HCT116 (cell line): Measurements from ENCODE around the gene GYS1. TPM values are rescaled to one million over a fixed set of nuclear protein-coding genes. Genes with fewer than 3 reads are reported as not detected.

Experiments used
- ATAC-seq: fragments of 200-7000 bp; cut with Tn5 transposase; 2 replicates; pipeline ENCODE4 v1.9.1; 2020; ENCODE audit warnings: mild to moderate bottlenecking, moderate library complexity
- BruUV-seq: library from RNA; stranded (reverse); fragments of 400-500 nt; replicated peaks from 2 replicates; lab custom pipeline; 2021; lab: Mats Ljungman, UMichigan
- CTCF ChIA-PET: fragments of 300-600 bp; sonication (Branson Sonifier 250); formaldehyde crosslinking; loops from one replicate; lab custom pipeline; 2021; ENCODE audit warnings: antibody characterized with exemption; lab: Charles Lee
- POLR2A ChIA-PET: fragments of 300-600, 350-600 bp; sonication (Branson Sonifier 250); formaldehyde crosslinking; loops from one replicate; lab custom pipeline; 2021; ENCODE audit warnings: antibody characterized with exemption; lab: Charles Lee
- RAD21 ChIA-PET, 2 experiments: fragments of 300-600 bp; sonication (Branson Sonifier 250); formaldehyde crosslinking; loops; one replicate each; lab custom pipeline; 2023; ENCODE audit warnings: low total read pairs in 2 of 2; ENCODE audit not compliant: uncharacterized antibody in 2 of 2, unreplicated experiment in 2 of 2, low non-redundant PET in 1 of 2; lab: Charles Lee
- DNase-seq: peaks from one replicate; pipeline ENCODE4 v3.0.0-alpha.2; 2010; ENCODE audit warnings: low read depth, low spot score
- H2AFZ ChIP-seq: fragments of 200-600 bp; shearing (Covaris generic), sonication (generic); 2 replicates; pipeline ENCODE4 v1.6.1; 2017; ENCODE audit warnings: low read depth, mixed run types, mixed read lengths, antibody characterized with exemption, low read length; ENCODE audit not compliant: poor library complexity, severe bottlenecking
- H3K27ac ChIP-seq: 2 replicates; pipeline ENCODE4 v1.5.1; 2012; ENCODE audit warnings: low read depth, low read length
- H3K27me3 ChIP-seq: fragments of 200-600 bp; sonication (generic); 2 replicates; pipeline ENCODE4 v1.6.1; 2016; ENCODE audit warnings: mixed run types, low read length, mixed read lengths; ENCODE audit not compliant: insufficient read depth
- H3K36me3 ChIP-seq, 2 experiments: fragments of 200-500 bp in 1 of 2; fragments of 200-600 bp in 1 of 2; sonication (Bioruptor generic) in 1 of 2; sonication (generic) in 1 of 2; 2 replicates each; pipeline versions ENCODE4 v1.5.1 to v1.6.1; 2014 to 2016; ENCODE audit warnings: low read length in 2 of 2, inconsistent platforms in 1 of 2, mixed read lengths in 1 of 2, mixed run types in 1 of 2; ENCODE audit not compliant: insufficient read depth in 2 of 2, control insufficient read depth in 1 of 2
- H3K4me1 ChIP-seq, 2 experiments: fragments of 200-600 bp in 1 of 2; sonication (generic) in 1 of 2; 2 replicates each; pipeline versions ENCODE4 v1.5.1 to v1.6.1; 2012 to 2017; ENCODE audit warnings: low read length in 2 of 2, inconsistent platforms in 1 of 2, mild to moderate bottlenecking in 1 of 2, mixed read lengths in 1 of 2, mixed run types in 1 of 2, moderate library complexity in 1 of 2; ENCODE audit not compliant: insufficient read depth in 2 of 2, control insufficient read depth in 1 of 2
- H3K4me2 ChIP-seq: fragments of 200-600 bp; sonication (generic); 2 replicates; pipeline ENCODE4 v1.6.1; 2017; ENCODE audit warnings: mixed run types, low read length, mixed read lengths
- H3K4me3 ChIP-seq, 2 experiments: fragments of 200-600 bp in 1 of 2; sonication (generic) in 1 of 2; replicated peaks in 1 of 2; 2 replicates each; pipeline ENCODE4 v1.5.1; 2011 to 2016; ENCODE audit warnings: low read length in 2 of 2, control low read depth in 1 of 2, low read depth in 1 of 2, mild to moderate bottlenecking in 1 of 2, mixed read lengths in 1 of 2, mixed run types in 1 of 2
- H3K79me2 ChIP-seq: fragments of 200-600 bp; sonication (generic); 2 replicates; pipeline ENCODE4 v1.6.1; 2017; ENCODE audit warnings: mild to moderate bottlenecking, mixed run types, low read length, moderate library complexity, mixed read lengths; ENCODE audit not compliant: insufficient read depth
- H3K9ac ChIP-seq: fragments of 200-600 bp; sonication (generic); 2 replicates; pipeline ENCODE4 v1.6.1; 2016; ENCODE audit warnings: low read length, mixed read lengths
- H3K9me2 ChIP-seq: fragments of 200-600 bp; sonication (generic), shearing (Covaris generic); 2 replicates; pipeline ENCODE4 v1.6.1; 2017; ENCODE audit warnings: mixed run types, mild to moderate bottlenecking, moderate library complexity; ENCODE audit not compliant: insufficient read depth
- H3K9me3 ChIP-seq, 2 experiments: fragments of 200-500 bp in 1 of 2; fragments of 200-600 bp in 1 of 2; sonication (Bioruptor generic) in 1 of 2; sonication (generic) in 1 of 2; 2 replicates each; pipeline ENCODE4 v1.6.1; 2014 to 2017; ENCODE audit warnings: low read length in 2 of 2, mixed read lengths in 2 of 2, inconsistent platforms in 1 of 2, low read depth in 1 of 2, mild to moderate bottlenecking in 1 of 2, mixed run types in 1 of 2, moderate library complexity in 1 of 2; ENCODE audit not compliant: control insufficient read depth in 1 of 2, insufficient read depth in 1 of 2
- H4K20me1 ChIP-seq: fragments of 200-600 bp; sonication (generic), shearing (Covaris generic); 2 replicates; pipeline ENCODE4 v1.6.1; 2017; ENCODE audit warnings: mixed run types, mild to moderate bottlenecking, moderate library complexity; ENCODE audit not compliant: insufficient read depth
- ATF3 ChIP-seq: IDR thresholded peaks from 2 replicates; pipeline ENCODE4 v1.6.1; 2012
- CBX3 ChIP-seq: IDR thresholded peaks from 2 replicates; pipeline ENCODE4 v1.6.1; 2012; ENCODE audit warnings: low read depth
- CTCF ChIP-seq, 3 experiments: fragments of 200-600 bp in 1 of 3; sonication (generic) in 1 of 3; IDR thresholded peaks in 2 of 3; conservative IDR thresholded peaks in 1 of 3; 2 replicates each; pipeline ENCODE4 v1.5.1; 2012 to 2017; ENCODE audit warnings: low read depth in 2 of 3, low read length in 2 of 3, antibody characterized with exemption in 1 of 3, borderline replicate concordance in 1 of 3, control low read depth in 1 of 3, mild to moderate bottlenecking in 1 of 3, mixed read lengths in 1 of 3, mixed run types in 1 of 3, moderate library complexity in 1 of 3; ENCODE audit not compliant: insufficient read depth in 1 of 3
- ELF1 ChIP-seq: IDR thresholded peaks from 2 replicates; pipeline ENCODE4 v1.6.1; 2012; ENCODE audit warnings: low read depth, borderline replicate concordance
- EZH2 ChIP-seq: fragments of 200-600 bp; sonication (generic); IDR thresholded peaks from 2 replicates; pipeline ENCODE4 v1.6.1; 2017; ENCODE audit warnings: antibody characterized with exemption, mixed run types
- FOSL1 ChIP-seq: IDR thresholded peaks from 2 replicates; pipeline ENCODE4 v1.6.1; 2012; ENCODE audit warnings: low read depth
- POLR2AphosphoS5 ChIP-seq: IDR thresholded peaks from 2 replicates; pipeline ENCODE4 v1.6.1; 2011; ENCODE audit warnings: mild to moderate bottlenecking, low read depth, low read length, moderate library complexity
- RAD21 ChIP-seq: IDR thresholded peaks from 2 replicates; pipeline ENCODE4 v1.6.1; 2012; ENCODE audit warnings: low read depth, mild to moderate bottlenecking
- SIN3A ChIP-seq: IDR thresholded peaks from 2 replicates; pipeline ENCODE4 v1.6.1; 2012; ENCODE audit warnings: low read depth
- TCF7L2 ChIP-seq: IDR thresholded peaks from 2 replicates; pipeline ENCODE4 v1.7.0; 2011; ENCODE audit warnings: borderline replicate concordance, inconsistent platforms; ENCODE audit not compliant: insufficient read depth, insufficient read length; ENCODE audit errors: extremely low read depth
- YY1 ChIP-seq: IDR thresholded peaks from 2 replicates; pipeline ENCODE4 v1.6.1; 2011; ENCODE audit warnings: low read length, low read depth, moderate library complexity, mild to moderate bottlenecking; ENCODE audit not compliant: insufficient replicate concordance; ENCODE audit errors: extremely low read depth
- ZBTB33 ChIP-seq: IDR thresholded peaks from 2 replicates; pipeline ENCODE4 v1.6.1; 2011; ENCODE audit warnings: mild to moderate bottlenecking, low read length, moderate library complexity; ENCODE audit not compliant: insufficient replicate concordance; ENCODE audit errors: extremely low read depth
- intact Hi-C: fragments of 100-400 bp; cut with micrococcal nuclease; formaldehyde crosslinking; loops from 2 replicates; pipeline ENCODE4 v1.10.0; 2022
- total RNA-seq: library from RNA; stranded (reverse); gene quantifications from one replicate; pipeline ENCODE4 v1.2.1, GENCODE V29; 2021; ENCODE audit not compliant: unreplicated experiment

GYS1 gene
- total RNA-seq, 1 experiment from 2014 or later = 50.7 TPM

- RAD21 ChIA-PET = no interaction called here
- Histone ChIP-seq H3K36me3 (0 out of 4 replicates have a peak, but pooled peaks cover 0 to 3% of the 10 kb centered on the region in 2 experiments), H4K20me1 (no peaks in the 10 kb centered on the region), H3K9me3 (no peaks in the 10 kb centered on the region), H3K27me3 (no peaks in the 10 kb centered on the region), H3K27ac (no peak overlapping the region), H3K4me3 (no peak overlapping the region), H3K79me2 (no peaks in the 10 kb centered on the region), H2AFZ (no peak overlapping the region), H3K4me2 (no peak overlapping the region), H3K4me1 (no peaks in the 10 kb centered on the region), H3K9me2 (no peaks in the 10 kb centered on the region), H3K9ac (no peak overlapping the region)
- BruUV-seq = no TSS peak
- TF ChIP-seq CTCF (IDR thresholded peaks at IDR 0.05 in 2 of 3, conservative IDR thresholded peaks at IDR 0.05 in 1 of 3; ENCODE audit: borderline replicate concordance in 1 of 3, insufficient read depth in 1 of 3, low read depth in 2 of 3, low read length in 2 of 3) (no peak), TCF7L2 (no peak), RAD21 (no peak), CBX3 (no peak), ATF3 (no peak), EZH2 (no peak), YY1 (no peak), FOSL1 (no peak), POLR2AphosphoS5 (no peak), SIN3A (no peak), ZBTB33 (no peak), ELF1 (no peak)
- intact Hi-C loops = no loop called here
- CTCF ChIA-PET = no interaction called here
- DNase-seq = no peak
- POLR2A ChIA-PET = interaction anchor here (0.7 to 1.3 kb wide), 2 partner anchors 13 to 506 kb away, joined by 3 to 4 read pairs; partner anchors contain the start of genes ALDH16A1 and DHDH
- ATAC-seq = no peak
Measured at GRCh38 chr19:48946463-48947257, 46.4 kb downstream of the GYS1 start.
